ENCODE data around the gene GLP2R.

The GLP2R gene

GRCh38 chr17:9814337-9814945 lies 11.3 kb upstream of the GLP2R start:
- no peaks in the 10 kb centered on the region for H3K9me3 ChIP-seq (ENCODE audit: insufficient read depth, low read depth, low read length)
- no peak overlapping the region for H3K9ac ChIP-seq (ENCODE audit: low read depth, low read length)
- H3K4me1 ChIP-seq (ENCODE audit: insufficient read depth, low read length): no peaks in the 10 kb centered on the region
- H3K27ac ChIP-seq (ENCODE audit: low read depth, low read length): no peak overlapping the region
- no peaks in the 10 kb centered on the region for H3K36me3 ChIP-seq (ENCODE audit: insufficient read depth, low read length)
- H3K27me3 ChIP-seq (ENCODE audit: insufficient read depth, low read length): no peaks in the 10 kb centered on the region
- 84% methylated on average over 14 of the region's 14 CpGs for WGBS
- H3K4me3 ChIP-seq (ENCODE audit: low read length): no peak overlapping the region

- 48% methylated on average over 10 of the region's 10 CpGs for WGBS
- no peaks in the 10 kb centered on the region for H3K36me3 ChIP-seq (ENCODE audit: insufficient read depth, low read length)
Observed at GRCh38 chr17:9816472-9816871, 9.3 kb upstream of the GLP2R start.

GRCh38 chr17:9817086-9817485 lies 8.6 kb upstream of the GLP2R start:
- no peak overlapping the region for H3K9ac ChIP-seq (ENCODE audit: low read depth, low read length)
- no peaks in the 10 kb centered on the region for H3K4me1 ChIP-seq (ENCODE audit: insufficient read depth, low read length)
- no peaks in the 10 kb centered on the region for H3K27me3 ChIP-seq (ENCODE audit: insufficient read depth, low read length)
- no peak overlapping the region for H3K27ac ChIP-seq (ENCODE audit: low read depth, low read length)
- no peaks in the 10 kb centered on the region for H3K36me3 ChIP-seq (ENCODE audit: insufficient read depth, low read length)
- no peaks in the 10 kb centered on the region for H3K9me3 ChIP-seq (ENCODE audit: insufficient read depth, low read depth, low read length)
- no peak overlapping the region for H3K4me3 ChIP-seq (ENCODE audit: low read length)
- 75% methylated on average over 8 of the region's 8 CpGs for WGBS

More at GRCh38 chr17:9816472-9816871, 9.3 kb upstream of the GLP2R start:
- Histone ChIP-seq H3K27me3 (ENCODE audit: insufficient read depth, low read length) (no peaks in the 10 kb centered on the region), H3K4me3 (ENCODE audit: low read length) (no peak overlapping the region), H3K9me3 (ENCODE audit: insufficient read depth, low read depth, low read length) (no peaks in the 10 kb centered on the region), H3K4me1 (ENCODE audit: insufficient read depth, low read length) (no peaks in the 10 kb centered on the region), H3K27ac (ENCODE audit: low read depth, low read length) (no peak overlapping the region), H3K9ac (ENCODE audit: low read depth, low read length) (no peak overlapping the region)

GRCh38 chr17:9818760-9819159 lies 7.0 kb upstream of the GLP2R start:
- H3K27me3 ChIP-seq (ENCODE audit: insufficient read depth, low read length): no peaks in the 10 kb centered on the region
- no peaks in the 10 kb centered on the region for H3K9me3 ChIP-seq (ENCODE audit: insufficient read depth, low read depth, low read length)
- H3K9ac ChIP-seq (ENCODE audit: low read depth, low read length): no peak overlapping the region
- H3K4me3 ChIP-seq (ENCODE audit: low read length): no peak overlapping the region
- H3K4me1 ChIP-seq (ENCODE audit: insufficient read depth, low read length): no peaks in the 10 kb centered on the region
- H3K36me3 ChIP-seq (ENCODE audit: insufficient read depth, low read length): no peaks in the 10 kb centered on the region
- H3K27ac ChIP-seq (ENCODE audit: low read depth, low read length): no peak overlapping the region
- 71% methylated on average over 4 of the region's 4 CpGs for WGBS

- 56% methylated on average over 3 of the region's 3 CpGs for WGBS
- Histone ChIP-seq H3K27ac (ENCODE audit: low read depth, low read length) (no peak overlapping the region), H3K9me3 (ENCODE audit: insufficient read depth, low read depth, low read length) (no peaks in the 10 kb centered on the region), H3K4me3 (ENCODE audit: low read length) (no peak overlapping the region), H3K27me3 (ENCODE audit: insufficient read depth, low read length) (no peaks in the 10 kb centered on the region), H3K9ac (ENCODE audit: low read depth, low read length) (no peak overlapping the region), H3K4me1 (ENCODE audit: insufficient read depth, low read length) (no peaks in the 10 kb centered on the region), H3K36me3 (ENCODE audit: insufficient read depth, low read length) (no peaks in the 10 kb centered on the region)
Observed at GRCh38 chr17:9820448-9820847, 5.3 kb upstream of the GLP2R start.

GRCh38 chr17:9821921-9822320 lies 3.8 kb upstream of the GLP2R start, which contains the start of gene GSG1L2:
Gene GSG1L2, minus strand, starts transcription at chr17:9822079. Its CDS starts 8 bp downstream, at chr17:9822071.
- Histone ChIP-seq H3K9me3 (ENCODE audit: insufficient read depth, low read depth, low read length) (no peaks in the 10 kb centered on the region), H3K36me3 (ENCODE audit: insufficient read depth, low read length) (no peaks in the 10 kb centered on the region), H3K27ac (ENCODE audit: low read depth, low read length) (no peak within 1 kb of the TSS), H3K4me3 (ENCODE audit: low read length) (no peak within 1 kb of the TSS), H3K9ac (ENCODE audit: low read depth, low read length) (no peak within 1 kb of the TSS), H3K4me1 (ENCODE audit: insufficient read depth, low read length) (no peaks in the 10 kb centered on the region), H3K27me3 (ENCODE audit: insufficient read depth, low read length) (no peaks in the 10 kb centered on the region)
- 87% methylated on average over 15 of the region's 15 CpGs for WGBS

GRCh38 chr17:9824094-9824493 lies 1.6 kb upstream of the GLP2R start:
- no peak overlapping the region for H3K27ac ChIP-seq (ENCODE audit: low read depth, low read length)
- no peaks in the 10 kb centered on the region for H3K36me3 ChIP-seq (ENCODE audit: insufficient read depth, low read length)
- WGBS: 80% methylated on average over 4 of the region's 4 CpGs
- no peak overlapping the region for H3K9ac ChIP-seq (ENCODE audit: low read depth, low read length)
- no peaks in the 10 kb centered on the region for H3K9me3 ChIP-seq (ENCODE audit: insufficient read depth, low read depth, low read length)
- H3K4me3 ChIP-seq (ENCODE audit: low read length): no peak overlapping the region
- H3K27me3 ChIP-seq (ENCODE audit: insufficient read depth, low read length): no peaks in the 10 kb centered on the region
- H3K4me1 ChIP-seq (ENCODE audit: insufficient read depth, low read length): no peaks in the 10 kb centered on the region

GRCh38 chr17:9824797-9825338 lies 856 bp upstream of the GLP2R start:
- 89% methylated on average over 8 of the region's 8 CpGs for WGBS

GRCh38 chr17:9828296-9829295 lies 2.9 kb downstream of the GLP2R start:
- 88% methylated on average over 12 of the region's 13 CpGs for WGBS
- Histone ChIP-seq H3K4me3 (ENCODE audit: low read length) (no peak overlapping the region), H3K27ac (ENCODE audit: low read depth, low read length) (no peak overlapping the region), H3K36me3 (ENCODE audit: insufficient read depth, low read length) (no peaks in the 10 kb centered on the region), H3K9ac (ENCODE audit: low read depth, low read length) (no peak overlapping the region), H3K4me1 (ENCODE audit: insufficient read depth, low read length) (no peaks in the 10 kb centered on the region), H3K9me3 (ENCODE audit: insufficient read depth, low read depth, low read length) (no peaks in the 10 kb centered on the region), H3K27me3 (ENCODE audit: insufficient read depth, low read length) (no peaks in the 10 kb centered on the region)

More at GRCh38 chr17:9824797-9825338, 856 bp upstream of the GLP2R start:
- Histone ChIP-seq H3K27me3 (ENCODE audit: insufficient read depth, low read length) (no peaks in the 10 kb centered on the region), H3K4me1 (ENCODE audit: insufficient read depth, low read length) (no peaks in the 10 kb centered on the region), H3K27ac (ENCODE audit: low read depth, low read length) (no peak overlapping the region), H3K9me3 (ENCODE audit: insufficient read depth, low read depth, low read length) (no peaks in the 10 kb centered on the region), H3K4me3 (ENCODE audit: low read length) (no peak overlapping the region), H3K9ac (ENCODE audit: low read depth, low read length) (no peak overlapping the region), H3K36me3 (ENCODE audit: insufficient read depth, low read length) (no peaks in the 10 kb centered on the region)

GRCh38 chr17:9829343-9829742 lies 3.6 kb downstream of the GLP2R start:
- no peaks in the 10 kb centered on the region for H3K36me3 ChIP-seq (ENCODE audit: insufficient read depth, low read length)
- no peaks in the 10 kb centered on the region for H3K27me3 ChIP-seq (ENCODE audit: insufficient read depth, low read length)
- H3K4me1 ChIP-seq (ENCODE audit: insufficient read depth, low read length): no peaks in the 10 kb centered on the region
- no peak overlapping the region for H3K27ac ChIP-seq (ENCODE audit: low read depth, low read length)
- no peak overlapping the region for H3K9ac ChIP-seq (ENCODE audit: low read depth, low read length)
- H3K4me3 ChIP-seq (ENCODE audit: low read length): no peak overlapping the region
- H3K9me3 ChIP-seq (ENCODE audit: insufficient read depth, low read depth, low read length): no peaks in the 10 kb centered on the region
- WGBS: 86% methylated on average over 1 of the region's 2 CpGs

- no peaks in the 10 kb centered on the region for H3K36me3 ChIP-seq (ENCODE audit: insufficient read depth, low read length)
- 97% methylated on average over 2 of the region's 2 CpGs for WGBS
- no peaks in the 10 kb centered on the region for H3K4me1 ChIP-seq (ENCODE audit: insufficient read depth, low read length)
- H3K9ac ChIP-seq (ENCODE audit: low read depth, low read length): no peak overlapping the region
- no peak overlapping the region for H3K4me3 ChIP-seq (ENCODE audit: low read length)
- no peak overlapping the region for H3K27ac ChIP-seq (ENCODE audit: low read depth, low read length)
- H3K27me3 ChIP-seq (ENCODE audit: insufficient read depth, low read length): no peaks in the 10 kb centered on the region
- no peaks in the 10 kb centered on the region for H3K9me3 ChIP-seq (ENCODE audit: insufficient read depth, low read depth, low read length)
Observed at GRCh38 chr17:9830711-9831110, 5.0 kb downstream of the GLP2R start.
